DOHH2 (cell line): ENCODE results near the gene ZRSR2.

ENCODE experiments used
- H3F3A ChIP-seq: fragments of 200-600 bp; sonication (generic), shearing (Covaris generic); 2 replicates; pipeline ENCODE4 v1.6.0; 2016; ENCODE audit warnings: antibody characterized with exemption, mild to moderate bottlenecking; ENCODE audit not compliant: control insufficient read depth, insufficient read depth
- H3K27ac ChIP-seq: fragments of 200-600 bp; sonication (generic); 2 replicates; pipeline ENCODE4 v1.5.1; 2014; ENCODE audit warnings: low read depth, mild to moderate bottlenecking, low read length, moderate library complexity
- H3K27me3 ChIP-seq: fragments of 200-600 bp; sonication (generic); 2 replicates; pipeline ENCODE4 v1.6.1; 2014; ENCODE audit warnings: mild to moderate bottlenecking, low read length, mixed read lengths; ENCODE audit not compliant: control insufficient read depth
- H3K36me3 ChIP-seq: fragments of 200-600 bp; sonication (generic); 2 replicates; pipeline ENCODE4 v1.6.1; 2014; ENCODE audit warnings: mild to moderate bottlenecking, low read length, moderate library complexity, mixed read lengths; ENCODE audit not compliant: control insufficient read depth
- H3K4me1 ChIP-seq: fragments of 200-600 bp; sonication (generic); 2 replicates; pipeline ENCODE4 v1.6.1; 2014; ENCODE audit warnings: mild to moderate bottlenecking, low read length, mixed read lengths; ENCODE audit not compliant: control insufficient read depth
- H3K4me2 ChIP-seq: fragments of 200-600 bp; sonication (generic); 2 replicates; pipeline ENCODE4 v1.6.0; 2014; ENCODE audit warnings: mild to moderate bottlenecking, low read length, moderate library complexity
- H3K4me3 ChIP-seq: fragments of 200-600 bp; sonication (generic); 2 replicates; pipeline ENCODE4 v1.5.1; 2014; ENCODE audit warnings: mild to moderate bottlenecking, low read length, mixed read lengths
- H3K79me2 ChIP-seq: fragments of 200-600 bp; sonication (generic); 2 replicates; pipeline ENCODE4 v1.6.1; 2014; ENCODE audit warnings: mild to moderate bottlenecking, low read length, mixed read lengths; ENCODE audit not compliant: control insufficient read depth
- H3K9me2 ChIP-seq: fragments of 200-600 bp; sonication (generic); replicated peaks from 2 replicates; pipeline ENCODE4 v1.6.1; 2014; ENCODE audit warnings: mild to moderate bottlenecking, low read length, mixed read lengths; ENCODE audit not compliant: control insufficient read depth
- H3K9me3 ChIP-seq: fragments of 200-600 bp; sonication (generic); 2 replicates; pipeline ENCODE4 v1.6.1; 2014; ENCODE audit warnings: antibody characterized with exemption, low read length, mixed read lengths; ENCODE audit not compliant: control insufficient read depth, insufficient read depth
- H4K20me1 ChIP-seq: fragments of 200-600 bp; sonication (generic); 2 replicates; pipeline ENCODE4 v1.6.0; 2014; ENCODE audit warnings: low read depth, mild to moderate bottlenecking, antibody characterized with exemption, low read length, moderate library complexity; ENCODE audit not compliant: control insufficient read depth, insufficient read depth
- CTCF ChIP-seq: fragments of 200-600 bp; sonication (generic); IDR thresholded peaks from one replicate; pipeline ENCODE4 v1.5.1; 2014; ENCODE audit warnings: antibody characterized with exemption, mild to moderate bottlenecking, low read depth, low read length; ENCODE audit not compliant: poor library complexity, severe bottlenecking
- EZH2phosphoT487 ChIP-seq: fragments of 200-600 bp; sonication (generic); IDR thresholded peaks from 2 replicates; pipeline ENCODE4 v1.6.1; 2017; ENCODE audit warnings: borderline replicate concordance, mild to moderate bottlenecking, antibody characterized with exemption, low read length, moderate library complexity, mixed read lengths

ZRSR2 gene

DNA sequence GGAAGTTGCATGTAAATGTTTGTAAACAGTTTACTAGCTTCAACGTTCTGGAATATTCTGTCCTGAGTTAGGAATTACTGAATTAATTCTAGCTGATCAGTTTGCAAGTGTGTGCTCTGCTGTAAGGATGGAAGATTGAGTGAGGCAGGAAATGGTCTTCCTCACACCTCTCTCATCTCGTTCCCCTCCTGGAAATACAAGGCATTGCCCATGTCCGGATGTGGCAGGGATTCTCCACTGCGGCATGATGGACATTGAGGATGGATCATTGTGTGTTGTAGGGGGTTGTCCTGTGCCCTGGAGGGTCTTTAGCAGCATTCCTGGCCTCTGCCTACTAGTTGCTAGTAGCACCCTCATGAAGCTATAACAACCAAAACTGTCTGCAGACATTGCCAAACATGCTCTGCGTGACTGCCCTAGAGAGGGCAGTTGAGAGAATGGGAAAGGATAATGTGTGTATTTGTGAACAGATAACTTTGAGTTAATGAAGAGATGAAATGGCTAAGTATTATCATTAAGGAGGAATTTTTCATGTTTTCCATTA lies 39.6 kb upstream of the ZRSR2 start:
- Histone ChIP-seq H3K4me3 (no peak overlapping the region), H3F3A (no peaks in the 10 kb centered on the region), H3K4me1 (no peaks in the 10 kb centered on the region), H3K79me2 (no peaks in the 10 kb centered on the region), H3K27ac (no peak overlapping the region), H3K9me2 (no peaks in the 10 kb centered on the region), H3K9me3 (no peaks in the 10 kb centered on the region), H3K36me3 (no peaks in the 10 kb centered on the region), H4K20me1 (no peaks in the 10 kb centered on the region), H3K27me3 (no peaks in the 10 kb centered on the region), H3K4me2 (no peak overlapping the region)
- TF ChIP-seq CTCF (no peak), EZH2phosphoT487 (no peak)

- Histone ChIP-seq H3K36me3 (no peaks in the 10 kb centered on the region), H3K4me2 (no peak overlapping the region), H3K4me1 (no peaks in the 10 kb centered on the region), H3F3A (no peaks in the 10 kb centered on the region), H3K9me3 (no peaks in the 10 kb centered on the region), H3K9me2 (no peaks in the 10 kb centered on the region), H4K20me1 (no peaks in the 10 kb centered on the region), H3K79me2 (no peaks in the 10 kb centered on the region), H3K4me3 (no peak overlapping the region), H3K27me3 (no peaks in the 10 kb centered on the region), H3K27ac (no peak overlapping the region)
- TF ChIP-seq CTCF, result no peak
- TF ChIP-seq EZH2phosphoT487, result no peak
These were observed 39.0 kb upstream of the ZRSR2 start for GRCh38 chrX:15751155-15751819.

- H3K9me3 ChIP-seq, result no peaks in the 10 kb centered on the region
- no peaks in the 10 kb centered on the region for H3F3A ChIP-seq
- TF ChIP-seq CTCF, result no peak
- TF ChIP-seq EZH2phosphoT487, result no peak
- no peaks in the 10 kb centered on the region for H3K27me3 ChIP-seq
- no peak overlapping the region for H3K4me3 ChIP-seq
- H3K4me1 ChIP-seq, result no peaks in the 10 kb centered on the region
- no peak overlapping the region for H3K27ac ChIP-seq
- no peaks in the 10 kb centered on the region for H4K20me1 ChIP-seq
- H3K36me3 ChIP-seq, result no peaks in the 10 kb centered on the region
- H3K9me2 ChIP-seq, result no peaks in the 10 kb centered on the region
- H3K79me2 ChIP-seq, result no peaks in the 10 kb centered on the region
- H3K4me2 ChIP-seq, result no peak overlapping the region
These were observed 35.2 kb upstream of the ZRSR2 start for GRCh38 chrX:15755091-15755490.
